Measurements from ENCODE around the gene RPEL1.

RPEL1 gene

GRCh38 chr10:103281753-103282152 is 36.1 kb downstream of the RPEL1 start:
- DNase-seq, result peak in 1 of 2 donors; percentile 31

DNA sequence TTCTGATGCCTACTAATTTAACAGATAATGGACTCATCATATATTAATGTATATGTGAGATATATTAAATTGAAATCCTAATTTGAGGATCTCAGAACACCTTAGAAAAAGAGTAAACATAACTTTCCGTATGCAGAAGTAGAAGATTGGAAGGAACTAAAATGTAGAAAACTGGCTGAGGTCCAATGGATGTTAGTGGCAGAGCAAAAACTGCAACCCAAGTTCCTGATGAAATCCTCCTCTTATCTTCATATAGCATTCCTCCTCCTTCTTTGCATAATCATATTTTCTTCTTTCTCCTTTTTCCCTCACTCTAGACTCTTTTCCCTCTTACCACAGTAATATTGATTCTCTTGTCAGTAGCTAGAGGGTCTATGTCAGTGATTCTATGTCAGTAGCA is 37.3 kb downstream of the RPEL1 start:
- no peak for DNase-seq

GRCh38 chr10:103284170-103284569 is 38.5 kb downstream of the RPEL1 start:
- no peak for DNase-seq

DNA sequence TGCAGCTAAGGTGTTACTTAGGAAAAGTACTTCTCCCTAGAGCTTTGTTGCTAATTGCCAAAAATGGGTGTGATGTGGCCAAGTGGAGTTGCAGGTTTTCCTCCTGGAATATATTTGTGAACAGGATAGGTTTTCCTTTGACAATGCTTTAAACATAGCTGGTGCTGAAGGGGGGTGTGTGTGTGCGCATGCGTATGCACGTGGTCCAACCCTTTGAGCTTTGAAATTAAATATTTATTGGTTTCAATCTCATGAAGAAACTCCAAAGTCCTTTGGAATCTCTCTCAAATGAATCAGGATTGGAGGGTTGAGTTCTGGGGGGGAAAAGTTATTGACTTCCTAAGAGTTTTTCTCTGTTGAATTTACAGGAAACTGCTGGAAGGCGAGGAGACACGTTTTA is 42.3 kb downstream of the RPEL1 start:
- no peak for DNase-seq

GRCh38 chr10:103291588-103291987 is 45.9 kb downstream of the RPEL1 start:
- no peak for DNase-seq

GRCh38 chr10:103295374-103296015 is 49.8 kb downstream of the RPEL1 start:
- no peak for DNase-seq
